Measurements from ENCODE around the gene USP40.

DNA sequence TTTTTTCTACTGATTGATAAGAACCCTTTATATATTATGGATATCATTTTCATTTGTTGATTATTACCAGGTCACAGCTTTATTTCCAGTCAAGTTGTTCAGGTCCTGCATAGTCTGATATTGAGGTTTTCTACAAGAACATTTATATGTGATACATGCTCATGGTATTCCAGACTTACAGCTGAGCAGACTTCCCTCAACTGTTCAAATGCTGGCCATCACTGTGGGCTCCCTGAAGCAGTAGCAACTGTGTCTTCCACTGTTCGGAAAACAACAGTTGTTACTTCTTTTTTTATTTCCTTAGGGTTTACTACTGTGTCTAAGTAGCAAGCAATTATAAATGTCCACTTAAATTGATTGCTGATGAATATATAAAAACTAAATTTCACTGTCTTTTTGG lies 132.8 kb downstream of the USP40 start:
- TF ChIP-seq, protein P1, sequence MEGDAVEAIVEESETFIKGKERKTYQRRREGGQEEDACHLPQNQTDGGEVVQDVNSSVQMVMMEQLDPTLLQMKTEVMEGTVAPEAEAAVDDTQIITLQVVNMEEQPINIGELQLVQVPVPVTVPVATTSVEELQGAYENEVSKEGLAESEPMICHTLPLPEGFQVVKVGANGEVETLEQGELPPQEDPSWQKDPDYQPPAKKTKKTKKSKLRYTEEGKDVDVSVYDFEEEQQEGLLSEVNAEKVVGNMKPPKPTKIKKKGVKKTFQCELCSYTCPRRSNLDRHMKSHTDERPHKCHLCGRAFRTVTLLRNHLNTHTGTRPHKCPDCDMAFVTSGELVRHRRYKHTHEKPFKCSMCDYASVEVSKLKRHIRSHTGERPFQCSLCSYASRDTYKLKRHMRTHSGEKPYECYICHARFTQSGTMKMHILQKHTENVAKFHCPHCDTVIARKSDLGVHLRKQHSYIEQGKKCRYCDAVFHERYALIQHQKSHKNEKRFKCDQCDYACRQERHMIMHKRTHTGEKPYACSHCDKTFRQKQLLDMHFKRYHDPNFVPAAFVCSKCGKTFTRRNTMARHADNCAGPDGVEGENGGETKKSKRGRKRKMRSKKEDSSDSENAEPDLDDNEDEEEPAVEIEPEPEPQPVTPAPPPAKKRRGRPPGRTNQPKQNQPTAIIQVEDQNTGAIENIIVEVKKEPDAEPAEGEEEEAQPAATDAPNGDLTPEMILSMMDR (IDR thresholded peaks at IDR 0.05), result no peak
- TF ChIP-seq POLR2A (IDR thresholded peaks at IDR 0.05), result no peak
